ENCODE results near the gene SPOCK1.

- TF ChIP-seq GABPA (IDR thresholded peaks at IDR 0.05 in 1 of 2, conservative IDR thresholded peaks at IDR 0.05 in 1 of 2) (no peak), CTCF (IDR thresholded peaks at IDR 0.05; ENCODE audit: low read depth, low read length, missing input control) (no peak), MAX (IDR thresholded peaks at IDR 0.05) (no peak), ZBTB33 (IDR thresholded peaks at IDR 0.05) (no peak), REST (IDR thresholded peaks at IDR 0.05) (no peak), SP1 (IDR thresholded peaks at IDR 0.05) (no peak), YY1 (IDR thresholded peaks at IDR 0.05) (no peak), RXRA (IDR thresholded peaks at IDR 0.05) (no peak)
These were observed 137.8 kb downstream of the SPOCK1 start for GRCh38 chr5:137361280-137361679.
